ENCODE data around the gene ADGRL4.
A peak's percentile ranks its signal among the peaks of the same experiment; 100 is the strongest.
"Not testable (repeated sequence)": the region's sequence is repeated elsewhere in the genome, so short reads cannot be mapped to it uniquely, and the experiment has no call there.

Gene ADGRL4

DNA sequence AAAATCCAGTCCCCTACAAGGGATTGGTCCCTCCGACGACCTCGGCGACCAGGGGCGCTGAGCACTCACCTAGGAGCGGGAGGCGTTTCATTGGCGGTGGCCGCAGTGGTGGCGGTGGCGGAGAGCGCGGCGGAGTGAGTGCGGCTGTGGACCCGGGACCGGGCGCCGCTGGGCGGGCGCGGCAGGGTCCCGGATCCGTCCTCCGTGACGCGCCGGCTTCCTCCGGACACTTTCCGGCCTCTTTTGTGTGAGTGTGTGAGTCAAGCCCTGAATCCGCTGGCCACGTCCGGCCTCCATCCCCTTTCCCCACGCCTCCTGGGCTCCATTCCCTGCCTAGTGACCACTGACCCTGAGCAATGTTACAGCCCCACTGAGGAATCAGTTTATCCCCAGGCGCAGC, at the start of gene ADGRL4:
Gene ADGRL4, minus strand, starts transcription at position 167 of the 400 bp plus-strand sequence. Its CDS starts 76 bp downstream, at position 91.
- DNase-seq, result no peak

DNA sequence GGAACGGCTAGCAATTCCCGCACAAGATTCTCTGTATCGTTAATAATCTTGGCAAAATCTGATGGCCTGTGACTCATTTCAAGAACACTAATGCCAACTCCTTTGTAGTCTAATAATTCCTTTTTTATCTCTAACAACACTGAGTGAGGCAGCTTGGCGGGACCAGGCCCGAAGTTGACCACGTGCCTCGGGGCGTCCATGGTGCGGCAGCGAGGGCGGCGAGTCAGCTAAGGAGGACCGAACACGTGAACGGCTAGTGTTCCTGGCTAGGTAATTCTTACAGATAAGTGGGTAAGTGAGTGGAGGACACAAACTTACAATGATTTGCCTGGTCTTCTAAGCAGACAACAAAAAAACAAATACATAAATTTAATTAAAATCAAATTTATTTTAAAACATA, 49.3 kb upstream of the ADGRL4 start:
- DNase-seq, result no peak

GRCh38 chr1:79052829-79053449, 46.4 kb upstream of the ADGRL4 start:
- DNase-seq, result no peak

- peak; percentile 39 to 62 for DNase-seq
These were observed 38.6 kb upstream of the ADGRL4 start for GRCh38 chr1:79044974-79045650.

DNA sequence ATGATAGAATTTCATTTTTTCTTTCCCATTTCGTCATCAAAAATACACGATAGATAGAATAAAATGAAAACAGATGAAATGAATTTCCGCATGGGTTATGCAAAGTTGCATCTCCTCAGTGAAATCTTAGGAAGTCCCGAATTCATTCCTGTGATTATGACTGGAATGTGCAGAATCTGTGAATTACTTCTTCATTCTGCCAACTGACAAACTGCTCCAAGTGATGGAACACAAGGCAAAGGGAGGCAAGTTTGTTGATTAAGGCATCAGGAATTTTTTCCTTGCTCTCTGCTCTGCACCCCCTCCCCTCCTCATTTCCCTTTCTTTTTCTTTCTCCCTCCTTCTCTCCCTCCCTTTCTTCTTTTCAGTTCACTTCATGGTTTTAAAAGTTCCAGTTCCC, 37.0 kb upstream of the ADGRL4 start:
- no peak for DNase-seq

GRCh38 chr1:79042539-79042938, 36.0 kb upstream of the ADGRL4 start:
- DNase-seq, result no peak

- no peak for DNase-seq
These were observed 35.6 kb upstream of the ADGRL4 start for GRCh38 chr1:79042117-79042516.

GRCh38 chr1:79041666-79042065, 35.1 kb upstream of the ADGRL4 start:
- DNase-seq, result no peak

DNA sequence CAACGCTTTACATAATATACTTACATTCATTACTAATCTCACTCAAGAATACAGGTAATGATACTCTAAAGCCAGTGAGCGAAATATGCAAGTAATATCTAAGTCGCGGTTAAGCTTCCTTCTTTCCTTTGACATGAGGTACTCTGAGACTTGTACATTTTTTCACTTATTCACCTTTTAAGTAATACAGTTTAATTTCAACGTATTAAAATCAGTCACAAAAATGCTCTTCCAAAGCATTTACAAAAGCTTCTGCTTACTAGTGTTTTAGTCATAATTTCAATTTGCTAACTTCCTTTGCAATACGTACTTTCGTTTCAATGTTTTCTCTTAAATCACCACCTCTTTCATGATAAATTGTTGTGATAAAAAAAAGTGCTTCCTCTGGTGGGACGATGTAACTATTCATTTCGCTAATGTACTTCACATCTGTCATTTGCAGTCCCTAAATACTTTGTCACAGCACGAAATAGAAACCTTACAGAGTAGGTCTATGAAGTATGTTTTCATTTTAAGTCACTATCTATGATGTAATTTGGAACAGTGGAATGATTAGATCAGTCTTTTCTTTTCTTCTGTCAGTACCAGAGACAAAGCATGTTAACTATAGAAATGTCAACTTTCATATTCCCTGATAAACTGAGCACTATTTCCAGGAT, 34.0 kb upstream of the ADGRL4 start:
- DNase-seq, result no peak

DNA sequence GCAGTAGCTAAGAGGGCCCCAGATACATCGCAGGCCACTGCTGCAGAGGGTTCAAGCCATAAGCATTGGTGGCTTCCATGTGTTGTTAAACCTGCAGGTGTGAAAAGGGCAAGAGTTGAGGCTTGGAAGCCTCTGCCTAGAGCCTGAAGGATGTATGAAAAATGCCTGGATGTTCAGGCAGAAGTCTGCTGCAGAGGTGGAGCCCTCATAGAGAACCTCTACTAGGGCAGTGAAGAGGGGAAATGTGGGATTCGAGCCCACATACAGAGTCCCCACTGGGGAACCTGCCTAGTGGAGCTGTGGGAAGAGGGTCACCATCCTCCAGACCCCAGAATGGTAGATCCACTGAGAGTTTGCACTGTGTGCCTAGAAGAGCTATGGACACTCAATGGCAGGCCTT, 30.6 kb upstream of the ADGRL4 start:
- no peak for DNase-seq

DNA sequence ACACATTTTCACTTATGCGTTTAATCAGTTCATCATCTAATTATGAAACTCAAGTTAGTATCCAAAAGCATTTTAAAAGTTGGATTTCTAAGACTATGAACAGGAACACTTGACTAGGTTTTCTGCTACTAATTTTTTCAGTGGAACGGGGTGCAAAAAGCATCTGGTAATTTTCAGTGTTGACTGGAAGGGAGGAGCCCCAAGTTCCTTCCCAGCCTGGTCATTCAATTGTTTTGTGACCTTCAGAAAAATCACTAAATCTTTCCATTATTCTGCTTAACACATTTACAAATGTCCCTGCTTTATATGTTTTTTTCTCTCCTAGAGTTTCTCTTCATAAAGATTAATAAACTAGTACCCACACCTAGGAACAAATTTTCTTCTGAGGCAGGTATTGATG, 6.0 kb upstream of the ADGRL4 start:
- DNase-seq, result no peak

GRCh38 chr1:79010589-79010988, 4.1 kb upstream of the ADGRL4 start:
- no peak for DNase-seq

GRCh38 chr1:79005945-79006344, 585 bp downstream of the ADGRL4 start:
- DNase-seq, result no peak

DNA sequence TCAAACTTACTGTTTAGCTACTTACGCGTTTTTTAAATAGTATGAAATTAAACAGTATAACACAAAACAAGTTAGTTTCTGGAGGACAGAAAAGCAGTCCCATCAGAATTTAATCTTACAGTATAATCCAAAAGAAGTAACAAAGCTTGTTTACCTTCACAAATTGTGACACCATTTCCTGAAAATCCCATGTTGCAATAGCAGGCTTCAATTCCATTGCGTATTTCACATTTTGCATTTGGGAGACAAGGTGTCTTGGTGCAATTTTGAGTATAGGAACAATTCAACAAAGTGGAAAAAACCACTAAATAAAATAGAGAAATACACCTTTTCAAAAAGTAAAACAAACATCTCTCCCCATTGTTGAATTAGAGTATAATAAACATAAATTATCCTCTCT, 1.6 kb downstream of the ADGRL4 start:
- no peak for DNase-seq

- no peak for DNase-seq
These were observed 9.7 kb downstream of the ADGRL4 start for GRCh38 chr1:78996791-78997190.

GRCh38 chr1:78987042-78987441, 19.5 kb downstream of the ADGRL4 start:
- DNase-seq, result no peak

DNA sequence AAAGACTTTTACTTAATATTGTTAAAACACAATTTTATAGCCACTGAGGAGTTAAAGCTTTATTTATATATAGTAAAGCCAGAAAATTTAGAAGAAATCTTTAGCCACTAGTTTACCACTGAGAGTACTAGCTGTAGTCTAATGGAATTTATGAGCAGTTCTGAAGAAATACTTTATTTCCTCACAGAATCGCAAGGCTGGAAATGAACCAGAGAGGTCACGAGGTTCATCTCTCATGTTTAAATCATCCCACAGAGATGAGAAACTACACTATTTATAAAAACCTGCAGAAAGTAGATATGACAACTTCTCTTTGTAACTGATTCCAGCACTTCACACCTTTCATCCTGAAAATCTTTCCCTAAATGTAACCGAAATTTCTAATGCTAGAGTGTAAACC, 26.0 kb downstream of the ADGRL4 start:
- no peak for DNase-seq

DNA sequence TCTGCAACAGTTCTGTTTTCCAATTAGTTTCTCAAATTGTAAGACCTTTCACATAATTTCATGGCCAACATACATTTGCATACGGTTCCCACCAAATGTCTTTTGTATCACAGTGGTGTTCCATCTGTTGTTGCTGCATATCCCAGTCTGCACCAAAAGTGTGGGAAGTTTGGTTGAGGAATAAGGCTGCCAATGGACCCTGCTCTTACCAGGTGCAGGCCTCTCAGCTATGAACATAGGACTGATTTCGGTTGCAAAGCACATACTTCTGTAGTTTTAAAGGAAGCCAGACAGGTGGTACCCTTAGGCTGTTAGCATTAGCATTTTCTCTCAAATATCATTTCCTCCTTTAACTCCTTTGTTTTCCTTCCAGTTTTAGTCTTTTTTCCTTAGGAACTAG, 33.8 kb downstream of the ADGRL4 start:
- no peak for DNase-seq

DNA sequence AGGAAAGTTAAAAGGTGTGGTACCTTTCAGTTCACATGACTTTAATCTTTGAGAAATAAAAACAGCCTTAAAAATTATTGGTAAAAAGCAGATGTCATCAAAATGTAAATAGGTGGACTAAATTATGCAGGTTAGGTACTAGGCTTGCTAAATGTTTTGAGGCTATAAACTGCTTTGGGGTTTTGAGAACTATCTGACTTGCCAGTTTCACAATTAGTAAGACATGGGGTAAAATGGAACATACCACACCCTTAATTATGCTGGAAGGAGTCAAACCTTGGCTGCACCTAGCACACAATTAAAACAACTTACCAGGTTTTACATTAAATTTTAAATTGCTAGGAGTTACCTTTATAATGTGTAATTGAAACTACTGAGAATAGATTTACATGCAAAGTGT, 39.4 kb downstream of the ADGRL4 start:
- DNase-seq, result not testable (repeated sequence)

GRCh38 chr1:78958711-78959110, 47.8 kb downstream of the ADGRL4 start:
- DNase-seq, result no peak

- DNase-seq, result no peak
These were observed 55.7 kb downstream of the ADGRL4 start for GRCh38 chr1:78950826-78951225.

DNA sequence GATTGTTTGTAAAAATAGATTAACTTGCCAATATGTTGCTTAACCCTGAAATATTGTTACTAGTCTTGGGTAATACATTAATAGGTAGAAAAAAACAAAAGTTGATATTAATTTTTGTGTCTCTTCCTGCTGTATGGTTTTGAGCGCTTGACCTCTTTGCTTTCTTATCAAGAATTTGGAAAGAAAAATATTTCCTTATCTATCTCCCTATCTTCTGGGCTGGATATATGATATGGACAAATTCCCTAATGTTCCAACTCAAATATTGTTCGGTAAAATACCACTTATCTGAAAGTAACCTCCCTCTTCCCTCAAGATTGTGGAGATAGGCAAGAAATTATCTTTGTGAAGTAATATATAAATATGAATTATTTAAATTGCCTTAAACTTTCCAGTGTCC, 57.3 kb downstream of the ADGRL4 start:
- DNase-seq, result no peak

DNA sequence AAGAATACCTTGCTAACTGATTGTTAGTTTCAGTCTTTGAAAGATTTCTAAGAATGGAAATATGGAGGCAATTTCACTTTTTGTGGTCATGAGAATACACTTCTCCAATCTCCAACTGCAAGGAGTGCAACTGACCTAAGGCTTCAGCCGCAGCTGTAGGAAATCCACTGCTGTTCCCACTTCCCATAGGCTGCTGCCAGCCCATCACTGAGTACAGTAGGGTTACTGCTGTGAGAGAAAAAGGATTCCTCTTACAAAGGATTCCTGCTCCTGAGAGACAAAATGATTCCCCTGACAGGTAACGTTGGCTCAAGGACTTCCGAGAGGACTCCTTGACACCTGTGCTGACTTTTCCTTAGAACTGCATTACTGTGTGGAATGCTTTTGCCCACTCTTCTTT, 87.4 kb downstream of the ADGRL4 start:
- DNase-seq, result no peak

GRCh38 chr1:78918157-78918556, 88.4 kb downstream of the ADGRL4 start:
- DNase-seq, result no peak
